Stimulated activated CD8-positive, alpha-beta memory T cell treated with anti-CD3 and anti-CD28 coated beads, Interleukin-4, amount 100 ng/mL, for 24 hours (primary cell): ENCODE results near the gene ICAM3.
"Not testable (repeated sequence)": the region's sequence is repeated elsewhere in the genome, so short reads cannot be mapped to it uniquely, and the experiment has no call there.

Source experiments
- DNase-seq: peaks from one replicate; pipeline ENCODE4 v3.0.0-alpha.2; 2020; ENCODE audit warnings: low read depth

ICAM3 gene

GRCh38 chr19:10339380-10339960 lies at the start of gene ICAM3:
Gene ICAM3, minus strand, starts transcription at chr19:10339624. Its CDS starts 10 bp downstream, at chr19:10339614.
- peak; percentile 59 for DNase-seq

GRCh38 chr19:10388957-10389356 lies 49.5 kb upstream of the ICAM3 start:
- DNase-seq, result peak; percentile 67

GRCh38 chr19:10384580-10384979 lies 45.2 kb upstream of the ICAM3 start:
- DNase-seq, result no peak

GRCh38 chr19:10383223-10383499 lies 43.7 kb upstream of the ICAM3 start:
- DNase-seq, result not testable (repeated sequence)

GRCh38 chr19:10380313-10381102 lies 41.1 kb upstream of the ICAM3 start, which contains the start of gene TYK2:
Gene TYK2, minus strand, starts transcription at chr19:10380572. Its CDS starts 2,166 bp downstream, at chr19:10378406.
- DNase-seq, result peak; percentile 92

GRCh38 chr19:10379880-10380312 lies 40.5 kb upstream of the ICAM3 start:
- DNase-seq, result no peak

GRCh38 chr19:10378124-10378523 lies 38.7 kb upstream of the ICAM3 start:
- no peak for DNase-seq

- not testable (repeated sequence) for DNase-seq
These were observed 37.8 kb upstream of the ICAM3 start for GRCh38 chr19:10377140-10377640.

GRCh38 chr19:10374931-10375330 lies 35.5 kb upstream of the ICAM3 start:
- no peak for DNase-seq

GRCh38 chr19:10372690-10373089 lies 33.3 kb upstream of the ICAM3 start:
- no peak for DNase-seq

- no peak for DNase-seq
These were observed 28.8 kb upstream of the ICAM3 start for GRCh38 chr19:10368101-10368803.

GRCh38 chr19:10366950-10367512 lies 27.6 kb upstream of the ICAM3 start:
- DNase-seq, result not testable (repeated sequence)

- no peak for DNase-seq
These were observed 26.1 kb upstream of the ICAM3 start for GRCh38 chr19:10365518-10365917.

GRCh38 chr19:10364644-10365043 lies 25.2 kb upstream of the ICAM3 start:
- DNase-seq, result no peak

- DNase-seq, result no peak
These were observed 24.4 kb upstream of the ICAM3 start for GRCh38 chr19:10363789-10364281.

GRCh38 chr19:10362259-10362658 lies 22.8 kb upstream of the ICAM3 start:
- DNase-seq, result no peak

- no peak for DNase-seq
These were observed 22.2 kb upstream of the ICAM3 start for GRCh38 chr19:10361569-10362011.

- DNase-seq, result no peak
These were observed 17.0 kb upstream of the ICAM3 start for GRCh38 chr19:10356431-10356830.

- peak; percentile 45 for DNase-seq
These were observed 14.5 kb upstream of the ICAM3 start for GRCh38 chr19:10353793-10354391.

GRCh38 chr19:10352764-10353671 lies 13.6 kb upstream of the ICAM3 start:
- no peak for DNase-seq

GRCh38 chr19:10346509-10346908 lies 7.1 kb upstream of the ICAM3 start:
- DNase-seq, result no peak
